ENCODE results near the gene AGAP1. TPM values are rescaled to one million over a fixed set of nuclear protein-coding genes. Genes with fewer than 3 reads are reported as not detected.

The AGAP1 gene
- polyA plus RNA-seq, 3 donors, result 3.7 to 7.1 (median 6.3) TPM

GRCh38 chr2:236168110-236169080 is 674.6 kb downstream of the AGAP1 start, which contains the start of gene GBX2:
GBX2 (minus strand) TSS chr2:236168386; CDS start chr2:236167971, 415 bp downstream.
- WGBS, 3 donors, result 2 to 5% (median 4%) methylated on average over 63 to 105 of the region's 105 CpGs
- H3K27ac ChIP-seq (ENCODE audit: low read depth, low read length), result no peak within 1 kb of the TSS

GRCh38 chr2:236169151-236169721 is 675.4 kb downstream of the AGAP1 start:
- H3K27ac ChIP-seq (ENCODE audit: low read depth, low read length), result no peak overlapping the region
- 6 to 8% (median 8%) methylated on average over 36 of the region's 36 CpGs for WGBS, 3 donors

GRCh38 chr2:236169741-236170589 is 676.1 kb downstream of the AGAP1 start:
- 6 to 10% (median 8%) methylated on average over 37 to 38 of the region's 38 CpGs for WGBS, 3 donors
- H3K27ac ChIP-seq (ENCODE audit: low read depth, low read length), result no peak overlapping the region

GRCh38 chr2:236170590-236171165 is 676.8 kb downstream of the AGAP1 start:
- no peak overlapping the region for H3K27ac ChIP-seq (ENCODE audit: low read depth, low read length)
- 7 to 13% (median 10%) methylated on average over 21 of the region's 21 CpGs for WGBS, 3 donors

- 4 to 6% (median 5%) methylated on average over 27 of the region's 27 CpGs for WGBS, 3 donors
- H3K27ac ChIP-seq (ENCODE audit: low read depth, low read length), result no peak overlapping the region
These were observed 677.4 kb downstream of the AGAP1 start for GRCh38 chr2:236171181-236171679.

- no peak overlapping the region for H3K27ac ChIP-seq (ENCODE audit: low read depth, low read length)
- 5 to 11% (median 10%) methylated on average over 16 of the region's 16 CpGs for WGBS, 3 donors
These were observed 677.9 kb downstream of the AGAP1 start for GRCh38 chr2:236171680-236172254.

GRCh38 chr2:236172255-236173035 is 678.6 kb downstream of the AGAP1 start:
- H3K27ac ChIP-seq (ENCODE audit: low read depth, low read length), result no peak overlapping the region
- 3 to 8% (median 6%) methylated on average over 46 of the region's 46 CpGs for WGBS, 3 donors

GRCh38 chr2:236173036-236173728 is 679.3 kb downstream of the AGAP1 start:
- 2 to 7% (median 5%) methylated on average over 59 to 62 of the region's 62 CpGs for WGBS, 3 donors
- H3K27ac ChIP-seq (ENCODE audit: low read depth, low read length), result no peak overlapping the region

- H3K27ac ChIP-seq (ENCODE audit: low read depth, low read length), result no peak overlapping the region
- whole genome bisulfite sequencing, 3 donors, result 2 to 11% (median 8%) methylated on average over 22 to 23 of the region's 23 CpGs
These were observed 680.1 kb downstream of the AGAP1 start for GRCh38 chr2:236173729-236174607.

GRCh38 chr2:236175548-236176150 is 681.8 kb downstream of the AGAP1 start:
- 43 to 54% (median 46%) methylated on average over 6 of the region's 6 CpGs for WGBS, 3 donors
- H3K27ac ChIP-seq (ENCODE audit: low read depth, low read length), result no peak overlapping the region

GRCh38 chr2:236176417-236176816 is 682.6 kb downstream of the AGAP1 start:
- H3K27ac ChIP-seq (ENCODE audit: low read depth, low read length), result no peak overlapping the region
- WGBS, 3 donors, result 10 to 23% (median 13%) methylated on average over 7 of the region's 7 CpGs

- no peak overlapping the region for H3K27ac ChIP-seq (ENCODE audit: low read depth, low read length)
- 43 to 53% (median 50%) methylated on average over 21 of the region's 21 CpGs for WGBS, 3 donors
These were observed 683.1 kb downstream of the AGAP1 start for GRCh38 chr2:236176951-236177350.

- WGBS, 3 donors, result 7 to 10% (median 9%) methylated on average over 20 of the region's 20 CpGs
These were observed 683.7 kb downstream of the AGAP1 start for GRCh38 chr2:236177604-236177966.

GRCh38 chr2:236177967-236178889 is 684.4 kb downstream of the AGAP1 start:
- WGBS, 3 donors, result 3 to 4% (median 4%) methylated on average over 62 to 65 of the region's 65 CpGs
- H3K27ac ChIP-seq (ENCODE audit: low read depth, low read length), result no peak overlapping the region

More at GRCh38 chr2:236177604-236177966, 683.7 kb downstream of the AGAP1 start:
- no peak overlapping the region for H3K27ac ChIP-seq (ENCODE audit: low read depth, low read length)
